ENCODE data around the gene KCTD7.
"Not testable (repeated sequence)": the region's sequence is repeated elsewhere in the genome, so short reads cannot be mapped to it uniquely, and the experiment has no call there.

DNA sequence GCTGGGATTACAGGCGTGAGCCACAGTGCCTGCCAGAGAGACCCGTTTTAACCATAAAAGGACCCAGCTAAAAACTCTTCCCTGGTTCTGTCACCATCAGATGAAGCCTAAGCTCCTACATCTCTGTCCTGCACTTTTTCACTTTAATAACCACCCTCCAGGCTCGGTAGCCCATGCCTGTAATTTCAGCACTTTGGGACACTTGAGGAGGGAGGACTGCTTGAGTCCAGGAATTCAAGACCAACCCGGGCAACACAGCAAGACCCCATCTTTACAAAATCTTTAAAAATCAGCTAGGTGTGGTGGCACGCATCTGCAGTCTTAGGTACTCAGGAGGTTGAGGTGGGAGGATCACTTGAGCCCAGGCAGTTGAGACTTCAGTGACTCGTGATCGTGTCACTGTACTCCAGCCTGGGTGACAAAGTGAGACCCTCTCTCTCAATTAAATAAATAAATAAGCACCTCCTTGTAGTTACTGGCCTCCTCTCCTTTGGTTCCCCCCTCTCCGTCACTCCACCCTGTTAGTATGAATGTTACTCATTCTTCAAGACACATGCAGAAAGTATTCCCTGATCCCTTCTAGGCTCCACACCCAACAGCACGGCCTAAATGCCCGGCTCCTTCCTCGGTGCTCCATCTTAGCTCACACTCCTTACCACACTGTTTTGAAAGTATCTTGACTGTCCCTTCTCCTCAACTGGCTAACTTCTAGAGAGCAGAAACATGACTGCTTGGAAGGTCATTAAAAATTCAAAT is 38.2 kb upstream of the KCTD7 start:
- TF ChIP-seq CTCF, POLR2AphosphoS5 (IDR thresholded peaks at IDR 0.05): not testable (repeated sequence)

All from breast epithelium (tissue), 3 donors.